Mesendoderm (in vitro differentiated cells): ENCODE measurements around the gene GPSM1.

Experiments
- DNase-seq: peaks from one replicate; pipeline ENCODE4 v3.0.0; 2013
- H2AK5ac ChIP-seq: 2 replicates; pipeline ENCODE4 v1.6.1; 2013; ENCODE audit warnings: low read length, inconsistent platforms
- H2BK120ac ChIP-seq: 2 replicates; pipeline ENCODE4 v1.6.1; 2013; ENCODE audit warnings: low read depth, mild to moderate bottlenecking, low read length, moderate library complexity, mixed read lengths
- H2BK15ac ChIP-seq: replicated peaks from 2 replicates; pipeline ENCODE4 v1.6.1; 2013; ENCODE audit warnings: low read depth, mild to moderate bottlenecking, moderate library complexity
- H2BK5ac ChIP-seq: 2 replicates; pipeline ENCODE4 v1.6.1; 2013; ENCODE audit warnings: low read length, inconsistent platforms
- H3K18ac ChIP-seq: 2 replicates; pipeline ENCODE4 v1.6.1; 2013; ENCODE audit warnings: mild to moderate bottlenecking, low read length, mixed read lengths
- H3K23ac ChIP-seq: one replicate; pipeline ENCODE4 v1.6.1; 2013; ENCODE audit warnings: low read length
- H3K27ac ChIP-seq: 2 replicates; pipeline ENCODE4 v1.5.1; 2013; ENCODE audit warnings: low read depth, mild to moderate bottlenecking, inconsistent platforms, low read length, moderate library complexity
- H3K27me3 ChIP-seq: 2 replicates; pipeline ENCODE4 v1.6.1; 2013; ENCODE audit warnings: low read length, control low read depth, mild to moderate bottlenecking, inconsistent platforms; ENCODE audit not compliant: insufficient read depth, poor library complexity
- H3K36me3 ChIP-seq: 2 replicates; pipeline ENCODE4 v1.6.1; 2013; ENCODE audit warnings: low read length, inconsistent platforms; ENCODE audit not compliant: control insufficient read depth, insufficient read depth
- H3K4ac ChIP-seq: one replicate; pipeline ENCODE4 v1.6.1; 2013; ENCODE audit warnings: low read depth, mild to moderate bottlenecking, low read length, moderate library complexity
- H3K4me1 ChIP-seq: 2 replicates; pipeline ENCODE4 v1.6.1; 2013; ENCODE audit warnings: low read depth, low read length, inconsistent platforms; ENCODE audit not compliant: control insufficient read depth
- H3K4me2 ChIP-seq: 2 replicates; pipeline ENCODE4 v1.6.1; 2013; ENCODE audit warnings: low read length
- H3K4me3 ChIP-seq: 2 replicates; pipeline ENCODE4 v1.5.1; 2013; ENCODE audit warnings: mild to moderate bottlenecking, low read length
- H3K56ac ChIP-seq: one replicate; pipeline ENCODE4 v1.6.1; 2013; ENCODE audit warnings: low read length
- H3K79me1 ChIP-seq: 2 replicates; pipeline ENCODE4 v1.6.1; 2013; ENCODE audit warnings: low read length, inconsistent platforms
- H3K79me2 ChIP-seq: 2 replicates; pipeline ENCODE4 v1.6.1; 2013; ENCODE audit warnings: mild to moderate bottlenecking, low read length; ENCODE audit not compliant: control insufficient read depth, insufficient read depth
- H3K9ac ChIP-seq: 2 replicates; pipeline ENCODE4 v1.6.1; 2013; ENCODE audit warnings: low read length, inconsistent platforms
- H4K5ac ChIP-seq: one replicate; pipeline ENCODE4 v1.6.1; 2013; ENCODE audit warnings: low read length
- H4K8ac ChIP-seq: one replicate; pipeline ENCODE4 v1.6.1; 2013; ENCODE audit warnings: low read depth, mild to moderate bottlenecking, control low read depth, low read length, moderate library complexity
- whole genome bisulfite sequencing: extraction: QIAGEN DNeasy Blood & Tissue Kit; methylation state at CpG from one replicate; pipeline ENCODE4 v1.1.7; 2013; ENCODE audit warnings: low lambda C conversion rate, missing lambda C conversion rate; ENCODE audit not compliant: insufficient coverage; ENCODE audit errors: extremely low coverage; 5-methylcytosine and 5-hydroxymethylcytosine counted together

The GPSM1 gene

GRCh38 chr9:136361047-136361753 is 33.9 kb downstream of the GPSM1 start:
- H2BK15ac ChIP-seq, result no peak overlapping the region
- no peak overlapping the region for H3K18ac ChIP-seq
- no peak overlapping the region for H2AK5ac ChIP-seq
- no peaks in the 10 kb centered on the region for H3K36me3 ChIP-seq
- no peak overlapping the region for H3K4ac ChIP-seq
- no peak overlapping the region for H3K9ac ChIP-seq
- H3K56ac ChIP-seq, result no peak overlapping the region
- no peak overlapping the region for H3K27ac ChIP-seq
- H3K79me2 ChIP-seq, result no peaks in the 10 kb centered on the region
- H2BK120ac ChIP-seq, result no peak overlapping the region
- no peak overlapping the region for H3K4me3 ChIP-seq
- H3K4me2 ChIP-seq, result no peak overlapping the region
- H3K4me1 ChIP-seq, result peaks cover 2% of the 10 kb centered on the region
- DNase-seq, result no peak
- no peak overlapping the region for H3K23ac ChIP-seq
- peaks cover 3% of the 10 kb centered on the region for H3K79me1 ChIP-seq
- no CpG with 5 or more reads among the region's 43 CpGs for WGBS
- H3K27me3 ChIP-seq, result no peaks in the 10 kb centered on the region
- no peak overlapping the region for H4K8ac ChIP-seq
- H4K5ac ChIP-seq, result no peak overlapping the region
- no peak overlapping the region for H2BK5ac ChIP-seq

- no peak for DNase-seq
- no peak overlapping the region for H3K4ac ChIP-seq
- H3K4me3 ChIP-seq, result no peak overlapping the region
- H3K9ac ChIP-seq, result no peak overlapping the region
- H2AK5ac ChIP-seq, result no peak overlapping the region
- no peak overlapping the region for H3K23ac ChIP-seq
- no peaks in the 10 kb centered on the region for H3K79me2 ChIP-seq
- H3K4me2 ChIP-seq, result no peak overlapping the region
- H2BK5ac ChIP-seq, result no peak overlapping the region
- no peaks in the 10 kb centered on the region for H3K36me3 ChIP-seq
- no peak overlapping the region for H4K5ac ChIP-seq
- H3K79me1 ChIP-seq, result peaks cover 3% of the 10 kb centered on the region
- no CpG with 5 or more reads among the region's 26 CpGs for WGBS
- no peak overlapping the region for H3K18ac ChIP-seq
- H2BK120ac ChIP-seq, result no peak overlapping the region
- peaks cover 2% of the 10 kb centered on the region for H3K4me1 ChIP-seq
- H4K8ac ChIP-seq, result no peak overlapping the region
- H3K56ac ChIP-seq, result no peak overlapping the region
- H2BK15ac ChIP-seq, result no peak overlapping the region
- no peak overlapping the region for H3K27ac ChIP-seq
- no peaks in the 10 kb centered on the region for H3K27me3 ChIP-seq
Measured at GRCh38 chr9:136361754-136362449, 34.6 kb downstream of the GPSM1 start.

GRCh38 chr9:136362450-136362784 is 35.1 kb downstream of the GPSM1 start:
- H3K4me3 ChIP-seq, result no peak overlapping the region
- no peaks in the 10 kb centered on the region for H3K79me2 ChIP-seq
- no peak overlapping the region for H3K27ac ChIP-seq

GRCh38 chr9:136363106-136363948 is 36.0 kb downstream of the GPSM1 start, which contains the start of gene DNLZ:
TSS of gene DNLZ (minus strand) at chr9:136363744. CDS start at chr9:136363714, 30 bp downstream.
- no peak within 1 kb of the TSS for H2BK15ac ChIP-seq
- peak; percentile 96 for DNase-seq
- H3K4me3 ChIP-seq, result peak within 1 kb of the TSS; percentile 82
- peak within 1 kb of the TSS; percentile 98 for H3K56ac ChIP-seq
- H3K27me3 ChIP-seq, result no peaks in the 10 kb centered on the region
- peak within 1 kb of the TSS; percentile 58 for H2AK5ac ChIP-seq
- H3K79me2 ChIP-seq, result no peaks in the 10 kb centered on the region
- H3K18ac ChIP-seq, result peak within 1 kb of the TSS; percentile 89
- no peak within 1 kb of the TSS for H4K5ac ChIP-seq
- H3K4me2 ChIP-seq, result peak within 1 kb of the TSS; percentile 31
- H3K36me3 ChIP-seq, result no peaks in the 10 kb centered on the region
- peak within 1 kb of the TSS; percentile 66 for H3K23ac ChIP-seq
- peaks cover 2% of the 10 kb centered on the region for H3K4me1 ChIP-seq
- H3K9ac ChIP-seq, result peak within 1 kb of the TSS; percentile 94
- peaks cover 3% of the 10 kb centered on the region for H3K79me1 ChIP-seq
- peak within 1 kb of the TSS; percentile 91 for H3K27ac ChIP-seq
- H2BK5ac ChIP-seq, result no peak within 1 kb of the TSS
- peak within 1 kb of the TSS; percentile 90 for H3K4ac ChIP-seq
- no CpG with 5 or more reads among the region's 97 CpGs for WGBS
- H4K8ac ChIP-seq, result peak within 1 kb of the TSS; percentile 93
- peak within 1 kb of the TSS; percentile 9 for H2BK120ac ChIP-seq

More at GRCh38 chr9:136362450-136362784, 35.1 kb downstream of the GPSM1 start:
- no peak overlapping the region for H4K5ac ChIP-seq
- no peaks in the 10 kb centered on the region for H3K36me3 ChIP-seq
- DNase-seq, result no peak
- H2BK5ac ChIP-seq, result no peak overlapping the region
- no peak overlapping the region for H4K8ac ChIP-seq
- peaks cover 3% of the 10 kb centered on the region for H3K79me1 ChIP-seq
- peaks cover 2% of the 10 kb centered on the region for H3K4me1 ChIP-seq
- H3K9ac ChIP-seq, result no peak overlapping the region
- H3K23ac ChIP-seq, result no peak overlapping the region
- no peaks in the 10 kb centered on the region for H3K27me3 ChIP-seq
- no CpG with 5 or more reads among the region's 6 CpGs for WGBS
- no peak overlapping the region for H2BK120ac ChIP-seq
- H2BK15ac ChIP-seq, result no peak overlapping the region
- H3K18ac ChIP-seq, result no peak overlapping the region
- H2AK5ac ChIP-seq, result no peak overlapping the region
- no peak overlapping the region for H3K4me2 ChIP-seq
- H3K4ac ChIP-seq, result no peak overlapping the region
- H3K56ac ChIP-seq, result no peak overlapping the region

- Histone ChIP-seq H3K18ac (no peak overlapping the region), H3K4me1 (peaks cover 2% of the 10 kb centered on the region), H2BK120ac (no peak overlapping the region), H3K27me3 (no peaks in the 10 kb centered on the region), H4K5ac (no peak overlapping the region), H2AK5ac (peak overlapping the region; percentile 58), H2BK15ac (no peak overlapping the region), H3K79me1 (peaks cover 3% of the 10 kb centered on the region), H2BK5ac (no peak overlapping the region), H3K56ac (peak overlapping the region; percentile 37), H3K4me3 (no peak overlapping the region), H3K9ac (peak overlapping the region; percentile 22), H3K27ac (no peak overlapping the region), H3K4me2 (no peak overlapping the region), H3K23ac (peak overlapping the region; percentile 66), H4K8ac (no peak overlapping the region), H3K79me2 (no peaks in the 10 kb centered on the region), H3K36me3 (no peaks in the 10 kb centered on the region), H3K4ac (no peak overlapping the region)
- no peak for DNase-seq
- no CpG with 5 or more reads among the region's 54 CpGs for WGBS
Measured at GRCh38 chr9:136363949-136364748, 36.8 kb downstream of the GPSM1 start.
